Gastrocnemius medialis (tissue), 4 donors: ENCODE measurements around the gene BCR.

Source experiments
- CTCF ChIP-seq, 5 experiments: fragments of 450-650 bp in 3 of 5; fragments of 200-600 bp in 2 of 5; sonication (generic) in 2 of 5; IDR thresholded peaks in 4 of 5; conservative IDR thresholded peaks in 1 of 5; 1 replicate in 4 of 5; 2 replicates in 1 of 5; pipeline ENCODE4 v1.5.1; 2016 to 2019; ENCODE audit warnings: antibody characterized with exemption in 5 of 5, mild to moderate bottlenecking in 3 of 5, moderate library complexity in 3 of 5
- POLR2A ChIP-seq, 2 donors: fragments of 450-650 bp; IDR thresholded peaks; one replicate each; pipeline ENCODE4 v1.6.1; 2017; ENCODE audit warnings: antibody characterized with exemption in 2 of 2, mild to moderate bottlenecking in 2 of 2, moderate library complexity in 2 of 2

GRCh38 chr22:23248583-23248982 lies 68.3 kb downstream of the BCR start:
- TF ChIP-seq CTCF (IDR thresholded peaks at IDR 0.05 in 4 of 5, conservative IDR thresholded peaks at IDR 0.05 in 1 of 5), result no peak
- no peak for TF ChIP-seq POLR2A (IDR thresholded peaks at IDR 0.05)
